ENCODE results near the gene ATP11B.

GRCh38 chr3:182785142-182785541, 8.2 kb upstream of the ATP11B start:
- no peak for TF ChIP-seq POLR2A (IDR thresholded peaks at IDR 0.05; ENCODE audit: low read length)
- TF ChIP-seq MAX (IDR thresholded peaks at IDR 0.05), result no peak
- TF ChIP-seq CTCF (IDR thresholded peaks at IDR 0.05), result no peak
- no peak for TF ChIP-seq JUN (IDR thresholded peaks at IDR 0.05)
- no peak for TF ChIP-seq JUNB (IDR thresholded peaks at IDR 0.05)
- no peak for TF ChIP-seq RCOR1 (IDR thresholded peaks at IDR 0.05; ENCODE audit: low read depth, low read length)
- no peak for TF ChIP-seq RFX5 (IDR thresholded peaks at IDR 0.05)
- no peak for TF ChIP-seq CHD2 (IDR thresholded peaks at IDR 0.05; ENCODE audit: low read length, partially characterized antibody)
- no peak for TF ChIP-seq ZNF302 (CRISPR knock-in tag; IDR thresholded peaks at IDR 0.05)
- no peak for TF ChIP-seq TFCP2L1 (CRISPR knock-in tag; IDR thresholded peaks at IDR 0.05)
- no peak for TF ChIP-seq REST (IDR thresholded peaks at IDR 0.05)

Measured in A549 (cell line).